ENCODE measurements around the gene MYO10.
"Not testable (repeated sequence)": the region's sequence is repeated elsewhere in the genome, so short reads cannot be mapped to it uniquely, and the experiment has no call there.

The MYO10 gene

GRCh38 chr5:16754601-16755000, 181.5 kb downstream of the MYO10 start:
- FAIRE-seq (no peak), DNase-seq (ENCODE audit: insufficient read length, low spot score) (no peak)
- no peak for TF ChIP-seq POLR2A (IDR thresholded peaks at IDR 0.05; ENCODE audit: low read depth, low read length)

- DNase-seq (ENCODE audit: insufficient read length, low spot score), result no peak
- TF ChIP-seq TAF1 (IDR thresholded peaks at IDR 0.05; ENCODE audit: low read depth, low read length), result no peak
- no peak for FAIRE-seq
Observed at GRCh38 chr5:16754086-16754485, 182.0 kb downstream of the MYO10 start.

- no peak for FAIRE-seq
- no peak for DNase-seq (ENCODE audit: insufficient read length, low spot score)
- no peak for TF ChIP-seq POU2F2 (IDR thresholded peaks at IDR 0.05; ENCODE audit: low read depth, low read length)
- no peak for TF ChIP-seq SPI1 (IDR thresholded peaks at IDR 0.05; ENCODE audit: low read depth, low read length)
- no peak for TF ChIP-seq POLR2A (IDR thresholded peaks at IDR 0.05; ENCODE audit: low read depth, low read length)
- no peak for TF ChIP-seq POLR2AphosphoS5 (IDR thresholded peaks at IDR 0.05; ENCODE audit: low read depth, low read length)
Observed at GRCh38 chr5:16750445-16750844, 185.6 kb downstream of the MYO10 start.

GRCh38 chr5:16749626-16750025, 186.5 kb downstream of the MYO10 start:
- DNase-seq (ENCODE audit: insufficient read length, low spot score) (no peak), FAIRE-seq (no peak)
- TF ChIP-seq POLR2AphosphoS5 (IDR thresholded peaks at IDR 0.05; ENCODE audit: low read depth, low read length) (no peak), TAF1 (IDR thresholded peaks at IDR 0.05; ENCODE audit: low read depth, low read length) (no peak), PAX5 (IDR thresholded peaks at IDR 0.05; ENCODE audit: insufficient read depth, low read length, severe bottlenecking) (no peak), SPI1 (IDR thresholded peaks at IDR 0.05; ENCODE audit: low read depth, low read length) (no peak), POLR2A (IDR thresholded peaks at IDR 0.05; ENCODE audit: low read depth, low read length) (no peak), POU2F2 (IDR thresholded peaks at IDR 0.05; ENCODE audit: low read depth, low read length) (no peak)

- DNase-seq (ENCODE audit: insufficient read length, low spot score) (no peak), FAIRE-seq (no peak)
- no peak for TF ChIP-seq POLR2AphosphoS5 (IDR thresholded peaks at IDR 0.05; ENCODE audit: low read depth, low read length)
- TF ChIP-seq SPI1 (IDR thresholded peaks at IDR 0.05; ENCODE audit: low read depth, low read length), result no peak
Observed at GRCh38 chr5:16744164-16744880, 191.8 kb downstream of the MYO10 start.

GRCh38 chr5:16742938-16743337, 193.2 kb downstream of the MYO10 start:
- TF ChIP-seq POLR2AphosphoS5 (IDR thresholded peaks at IDR 0.05; ENCODE audit: low read depth, low read length) (no peak), POU2F2 (IDR thresholded peaks at IDR 0.05; ENCODE audit: low read depth, low read length) (no peak), PAX5 (IDR thresholded peaks at IDR 0.05; ENCODE audit: insufficient read depth, low read length, severe bottlenecking) (no peak), TAF1 (IDR thresholded peaks at IDR 0.05; ENCODE audit: low read depth, low read length) (no peak), POLR2A (IDR thresholded peaks at IDR 0.05; ENCODE audit: low read depth, low read length) (no peak), SPI1 (IDR thresholded peaks at IDR 0.05; ENCODE audit: low read depth, low read length) (no peak)
- FAIRE-seq, result no peak
- no peak for DNase-seq (ENCODE audit: insufficient read length, low spot score)

GRCh38 chr5:16740811-16741392, 195.2 kb downstream of the MYO10 start:
- DNase-seq (ENCODE audit: insufficient read length, low spot score) (no peak), FAIRE-seq (no peak)
- TF ChIP-seq TAF1 (IDR thresholded peaks at IDR 0.05; ENCODE audit: low read depth, low read length), result no peak
- TF ChIP-seq PAX5 (IDR thresholded peaks at IDR 0.05; ENCODE audit: insufficient read depth, low read length, severe bottlenecking), result no peak
- no peak for TF ChIP-seq SPI1 (IDR thresholded peaks at IDR 0.05; ENCODE audit: low read depth, low read length)
- no peak for TF ChIP-seq POLR2A (IDR thresholded peaks at IDR 0.05; ENCODE audit: low read depth, low read length)
- no peak for TF ChIP-seq POU2F2 (IDR thresholded peaks at IDR 0.05; ENCODE audit: low read depth, low read length)
- TF ChIP-seq POLR2AphosphoS5 (IDR thresholded peaks at IDR 0.05; ENCODE audit: low read depth, low read length), result no peak

- no peak for TF ChIP-seq POLR2AphosphoS5 (IDR thresholded peaks at IDR 0.05; ENCODE audit: low read depth, low read length)
- TF ChIP-seq SPI1 (IDR thresholded peaks at IDR 0.05; ENCODE audit: low read depth, low read length), result no peak
- TF ChIP-seq POU2F2 (IDR thresholded peaks at IDR 0.05; ENCODE audit: low read depth, low read length), result no peak
- no peak for DNase-seq (ENCODE audit: insufficient read length, low spot score)
- FAIRE-seq, result no peak
Observed at GRCh38 chr5:16740066-16740810, 195.8 kb downstream of the MYO10 start.

- DNase-seq (ENCODE audit: insufficient read length, low spot score); FAIRE-seq: not testable (repeated sequence)
Observed at GRCh38 chr5:16738393-16738792, 197.7 kb downstream of the MYO10 start.

- FAIRE-seq (no peak), DNase-seq (ENCODE audit: insufficient read length, low spot score) (no peak)
- no peak for TF ChIP-seq POLR2AphosphoS5 (IDR thresholded peaks at IDR 0.05; ENCODE audit: low read depth, low read length)
- no peak for TF ChIP-seq POLR2A (IDR thresholded peaks at IDR 0.05; ENCODE audit: low read depth, low read length)
- no peak for TF ChIP-seq TAF1 (IDR thresholded peaks at IDR 0.05; ENCODE audit: low read depth, low read length)
- TF ChIP-seq PAX5 (IDR thresholded peaks at IDR 0.05; ENCODE audit: insufficient read depth, low read length, severe bottlenecking), result no peak
- TF ChIP-seq SPI1 (IDR thresholded peaks at IDR 0.05; ENCODE audit: low read depth, low read length), result no peak
- no peak for TF ChIP-seq POU2F2 (IDR thresholded peaks at IDR 0.05; ENCODE audit: low read depth, low read length)
Observed at GRCh38 chr5:16737620-16738364, 198.3 kb downstream of the MYO10 start.
